Effector memory CD4-positive, alpha-beta T cell (primary cell): ENCODE measurements around the gene IFNA4.
"Not testable (repeated sequence)": the region's sequence is repeated elsewhere in the genome, so short reads cannot be mapped to it uniquely, and the experiment has no call there.

Source experiments
- DNase-seq, 3 donors: peaks; one replicate each; pipeline ENCODE4 v3.0.0-alpha.2; 2020
- H3K27ac ChIP-seq: 2 replicates; pipeline ENCODE4 v1.7.0; 2013; ENCODE audit warnings: mild to moderate bottlenecking, low read length, moderate library complexity; ENCODE audit not compliant: insufficient read depth, poor library complexity, severe bottlenecking
- H3K27me3 ChIP-seq: replicated peaks from 2 replicates; pipeline ENCODE4 v1.7.0; 2013; ENCODE audit warnings: mild to moderate bottlenecking, low read length; ENCODE audit not compliant: insufficient read depth, control insufficient read depth, poor library complexity, severe bottlenecking
- H3K36me3 ChIP-seq: 2 replicates; pipeline ENCODE4 v1.7.0; 2013; ENCODE audit warnings: mild to moderate bottlenecking, low read length, moderate library complexity; ENCODE audit not compliant: control insufficient read depth, insufficient read depth
- H3K4me1 ChIP-seq: 2 replicates; pipeline ENCODE4 v1.7.0; 2013; ENCODE audit warnings: low read length, mild to moderate bottlenecking; ENCODE audit not compliant: control insufficient read depth, insufficient read depth, poor library complexity, severe bottlenecking
- H3K4me3 ChIP-seq: 2 replicates; pipeline ENCODE4 v1.7.0; 2013; ENCODE audit warnings: low read length, low read depth, mild to moderate bottlenecking; ENCODE audit not compliant: insufficient read depth, poor library complexity, severe bottlenecking
- H3K9me3 ChIP-seq: 2 replicates; pipeline ENCODE4 v1.7.0; 2013; ENCODE audit warnings: mild to moderate bottlenecking, low read length, moderate library complexity; ENCODE audit not compliant: control insufficient read depth

Gene IFNA4

GRCh38 chr9:21210782-21211181 lies 23.4 kb upstream of the IFNA4 start:
- not testable (repeated sequence) for H3K36me3 ChIP-seq, DNase-seq, H3K4me3 ChIP-seq, H3K27me3 ChIP-seq, H3K9me3 ChIP-seq, H3K27ac ChIP-seq, H3K4me1 ChIP-seq

GRCh38 chr9:21210311-21210710 lies 22.9 kb upstream of the IFNA4 start:
- Histone ChIP-seq H3K27me3 (no peaks in the 10 kb centered on the region), H3K4me1 (no peaks in the 10 kb centered on the region), H3K27ac (no peak overlapping the region), H3K9me3 (no peaks in the 10 kb centered on the region), H3K4me3 (no peak overlapping the region), H3K36me3 (no peaks in the 10 kb centered on the region)
- DNase-seq: no peak

GRCh38 chr9:21207043-21207442 lies 19.7 kb upstream of the IFNA4 start, which contains the start of gene IFNA10:
Gene IFNA10, minus strand, starts transcription at chr9:21207143. Its CDS starts 46 bp downstream, at chr9:21207097.
- H3K36me3 ChIP-seq, H3K4me3 ChIP-seq, DNase-seq, H3K9me3 ChIP-seq, H3K27me3 ChIP-seq, H3K4me1 ChIP-seq, H3K27ac ChIP-seq: not testable (repeated sequence)

- H3K27ac ChIP-seq: no peak overlapping the region
- no peak overlapping the region for H3K4me3 ChIP-seq
- H3K36me3 ChIP-seq: no peaks in the 10 kb centered on the region
- no peaks in the 10 kb centered on the region for H3K27me3 ChIP-seq
- H3K4me1 ChIP-seq: no peaks in the 10 kb centered on the region
- DNase-seq: no peak
- H3K9me3 ChIP-seq: no peaks in the 10 kb centered on the region
Observed at GRCh38 chr9:21205204-21205603, 17.8 kb upstream of the IFNA4 start.

GRCh38 chr9:21202105-21202504 lies 14.7 kb upstream of the IFNA4 start, which contains the start of gene IFNA7:
Gene IFNA7, minus strand, starts transcription at chr9:21202205. Its CDS starts 40 bp downstream, at chr9:21202165.
- not testable (repeated sequence) for H3K27me3 ChIP-seq, H3K4me3 ChIP-seq, H3K27ac ChIP-seq, H3K36me3 ChIP-seq, DNase-seq, H3K9me3 ChIP-seq, H3K4me1 ChIP-seq

- DNase-seq: peak in 1 of 3 donors; percentile 13
- not testable (repeated sequence) for H3K27ac ChIP-seq, H3K36me3 ChIP-seq, H3K9me3 ChIP-seq, H3K4me1 ChIP-seq, H3K27me3 ChIP-seq, H3K4me3 ChIP-seq
Observed at GRCh38 chr9:21194867-21195776, 7.7 kb upstream of the IFNA4 start.

GRCh38 chr9:21182810-21183736 lies 4.3 kb downstream of the IFNA4 start:
- H3K4me1 ChIP-seq, H3K27ac ChIP-seq, H3K9me3 ChIP-seq, H3K4me3 ChIP-seq, H3K36me3 ChIP-seq, H3K27me3 ChIP-seq: not testable (repeated sequence)
- peak in 1 of 3 donors; percentile 4 for DNase-seq

GRCh38 chr9:21174671-21175070 lies 12.7 kb downstream of the IFNA4 start:
- Histone ChIP-seq H3K4me1 (no peaks in the 10 kb centered on the region), H3K9me3 (no peaks in the 10 kb centered on the region), H3K36me3 (no peaks in the 10 kb centered on the region), H3K27me3 (no peaks in the 10 kb centered on the region), H3K27ac (no peak overlapping the region), H3K4me3 (no peak overlapping the region)
- no peak for DNase-seq

- Histone ChIP-seq H3K36me3 (no peaks in the 10 kb centered on the region), H3K4me1 (no peaks in the 10 kb centered on the region), H3K27me3 (no peaks in the 10 kb centered on the region), H3K9me3 (no peaks in the 10 kb centered on the region), H3K4me3 (no peak overlapping the region), H3K27ac (no peak overlapping the region)
- no peak for DNase-seq
Observed at GRCh38 chr9:21172156-21172555, 15.2 kb downstream of the IFNA4 start.

- Histone ChIP-seq H3K4me1 (no peaks in the 10 kb centered on the region), H3K27ac (no peak overlapping the region), H3K4me3 (no peak overlapping the region), H3K9me3 (no peaks in the 10 kb centered on the region), H3K27me3 (no peaks in the 10 kb centered on the region), H3K36me3 (no peaks in the 10 kb centered on the region)
- no peak for DNase-seq
Observed at GRCh38 chr9:21171351-21171750, 16.0 kb downstream of the IFNA4 start.
